HAP-1 (cell line): ENCODE data around the gene ECD.
"Not testable (repeated sequence)": the region's sequence is repeated elsewhere in the genome, so short reads cannot be mapped to it uniquely, and the experiment has no call there.

Source experiments
- DNase-seq, 2 experiments: peaks; one replicate each; pipeline ENCODE4 v3.0.0-alpha.2; 2016 to 2020; ENCODE audit warnings: low spot score in 2 of 2
- H3K27me3 ChIP-seq: fragments of 250-450 bp; sonication (Bioruptor Pico); 2 replicates; pipeline ENCODE4 v1.5.1; 2020; ENCODE audit warnings: low read depth, mild to moderate bottlenecking, moderate library complexity
- H3K36me3 ChIP-seq: fragments of 250-450 bp; sonication (Bioruptor Pico); replicated peaks from 2 replicates; pipeline ENCODE4 v1.5.1; 2020; ENCODE audit warnings: mild to moderate bottlenecking
- H3K4me1 ChIP-seq: fragments of 250-450 bp; sonication (Bioruptor Pico); 2 replicates; pipeline ENCODE4 v1.5.1; 2020; ENCODE audit warnings: mild to moderate bottlenecking
- H3K4me3 ChIP-seq: fragments of 250-450 bp; sonication (Bioruptor Pico); 2 replicates; pipeline ENCODE4 v1.5.1; 2020; ENCODE audit warnings: mild to moderate bottlenecking, moderate library complexity
- H3K9me3 ChIP-seq: fragments of 250-450 bp; sonication (Bioruptor Pico); 2 replicates; pipeline ENCODE4 v1.5.1; 2020; ENCODE audit warnings: mild to moderate bottlenecking, moderate library complexity
- in situ Hi-C: fragments of 300-500 bp; cut with MboI; formaldehyde crosslinking; loops from 3 replicates; pipeline ENCODE4 v1.14.3; 2020; ENCODE audit warnings: low sequenced_read_pairs, inconsistent platforms, mixed read lengths

The ECD gene

GRCh38 chr10:73139251-73139650 lies 28.6 kb downstream of the ECD start:
- H3K4me1 ChIP-seq: peaks cover 3% of the 10 kb centered on the region; the same call in 1 of the 2 replicates
- no peaks in the 10 kb centered on the region for H3K9me3 ChIP-seq
- H3K27me3 ChIP-seq: no peaks in the 10 kb centered on the region
- in situ Hi-C loops: no loop called here
- no peak overlapping the region for H3K4me3 ChIP-seq
- peaks cover 57% of the 10 kb centered on the region for H3K36me3 ChIP-seq
- DNase-seq: no peak

GRCh38 chr10:73136627-73137026 lies 31.2 kb downstream of the ECD start:
- in situ Hi-C loops: no loop called here

GRCh38 chr10:73134727-73135126 lies 33.1 kb downstream of the ECD start:
- DNase-seq: no peak
- no peaks in the 10 kb centered on the region for H3K27me3 ChIP-seq
- H3K4me3 ChIP-seq: no peak overlapping the region
- in situ Hi-C loops: no loop called here
- H3K4me1 ChIP-seq: peaks cover 4% of the 10 kb centered on the region
- peaks cover 61% of the 10 kb centered on the region for H3K36me3 ChIP-seq
- no peaks in the 10 kb centered on the region for H3K9me3 ChIP-seq

More at GRCh38 chr10:73136627-73137026, 31.2 kb downstream of the ECD start:
- H3K4me3 ChIP-seq: no peak overlapping the region
- no peak for DNase-seq
- peaks cover 5% of the 10 kb centered on the region for H3K4me1 ChIP-seq
- peaks cover 55% of the 10 kb centered on the region for H3K36me3 ChIP-seq
- no peaks in the 10 kb centered on the region for H3K9me3 ChIP-seq
- no peaks in the 10 kb centered on the region for H3K27me3 ChIP-seq

GRCh38 chr10:73131913-73132686 lies 35.7 kb downstream of the ECD start:
- in situ Hi-C loops: no loop called here
- no peak overlapping the region for H3K4me3 ChIP-seq
- no peaks in the 10 kb centered on the region for H3K9me3 ChIP-seq
- no peaks in the 10 kb centered on the region for H3K27me3 ChIP-seq
- H3K36me3 ChIP-seq: peaks cover 51% of the 10 kb centered on the region
- DNase-seq: no peak
- peaks cover 4% of the 10 kb centered on the region for H3K4me1 ChIP-seq

- Histone ChIP-seq H3K36me3 (peaks cover 48% of the 10 kb centered on the region), H3K27me3 (no peaks in the 10 kb centered on the region), H3K4me3 (no peak overlapping the region), H3K9me3 (no peaks in the 10 kb centered on the region), H3K4me1 (peaks cover 4% of the 10 kb centered on the region)
- DNase-seq: no peak
- in situ Hi-C loops: no loop called here
Measured at GRCh38 chr10:73131301-73131700, 36.5 kb downstream of the ECD start.

- peaks cover 21% of the 10 kb centered on the region for H3K36me3 ChIP-seq
Measured at GRCh38 chr10:73126343-73126742, 41.5 kb downstream of the ECD start.

GRCh38 chr10:73119952-73120351 lies 47.9 kb downstream of the ECD start:
- in situ Hi-C loops: no loop called here
- Histone ChIP-seq H3K4me3 (no peak overlapping the region), H3K9me3 (no peaks in the 10 kb centered on the region), H3K27me3 (no peaks in the 10 kb centered on the region), H3K4me1 (peaks cover 12% of the 10 kb centered on the region), H3K36me3 (peaks cover 6% of the 10 kb centered on the region)
- DNase-seq: no peak

More at GRCh38 chr10:73126343-73126742, 41.5 kb downstream of the ECD start:
- no peak for DNase-seq
- Histone ChIP-seq H3K9me3 (no peaks in the 10 kb centered on the region), H3K4me1 (no peaks in the 10 kb centered on the region), H3K4me3 (no peak overlapping the region), H3K27me3 (no peaks in the 10 kb centered on the region)
- in situ Hi-C loops: no loop called here

- no peak for DNase-seq
- in situ Hi-C loops: no loop called here
- Histone ChIP-seq H3K4me3 (no peak overlapping the region), H3K27me3 (no peaks in the 10 kb centered on the region), H3K4me1 (peaks cover 12% of the 10 kb centered on the region), H3K9me3 (no peaks in the 10 kb centered on the region), H3K36me3 (peaks cover under 1% of the 10 kb centered on the region)
Measured at GRCh38 chr10:73119457-73119856, 48.4 kb downstream of the ECD start.

- Histone ChIP-seq H3K27me3 (no peaks in the 10 kb centered on the region), H3K4me1 (peaks cover 12% of the 10 kb centered on the region), H3K4me3 (no peak overlapping the region), H3K36me3 (no peaks in the 10 kb centered on the region), H3K9me3 (no peaks in the 10 kb centered on the region)
- in situ Hi-C loops: no loop called here
- DNase-seq: peak; percentile 62 to 66
Measured at GRCh38 chr10:73117976-73118743, 49.6 kb downstream of the ECD start.

GRCh38 chr10:73116017-73116416 lies 51.8 kb downstream of the ECD start:
- no peaks in the 10 kb centered on the region for H3K27me3 ChIP-seq
- H3K36me3 ChIP-seq: no peaks in the 10 kb centered on the region
- H3K4me3 ChIP-seq: no peak overlapping the region
- DNase-seq: no peak
- no peaks in the 10 kb centered on the region for H3K9me3 ChIP-seq
- in situ Hi-C loops: no loop called here
- peaks cover 12% of the 10 kb centered on the region for H3K4me1 ChIP-seq

- Histone ChIP-seq H3K27me3 (no peaks in the 10 kb centered on the region), H3K4me3 (no peak overlapping the region), H3K9me3 (no peaks in the 10 kb centered on the region; the same call in 1 of the 2 replicates), H3K36me3 (no peaks in the 10 kb centered on the region), H3K4me1 (peaks cover 9% of the 10 kb centered on the region)
- in situ Hi-C loops: no loop called here
- no peak for DNase-seq
Measured at GRCh38 chr10:73113551-73113950, 54.3 kb downstream of the ECD start.

- DNase-seq, in situ Hi-C loops, H3K9me3 ChIP-seq: not testable (repeated sequence)
Measured at GRCh38 chr10:73112032-73112431, 55.8 kb downstream of the ECD start.

GRCh38 chr10:73110345-73110849 lies 57.4 kb downstream of the ECD start, which contains the start of gene NUDT13:
Gene NUDT13, plus strand, starts transcription at chr10:73110455. Its CDS starts 3,911 bp downstream, at chr10:73114366.
- H3K4me1 ChIP-seq: peaks cover 6% of the 10 kb centered on the region; the same call in 1 of the 2 replicates
- H3K36me3 ChIP-seq: no peaks in the 10 kb centered on the region
- H3K9me3 ChIP-seq: no peaks in the 10 kb centered on the region; the same call in 1 of the 2 replicates
- peak; percentile 58 to 71 for DNase-seq
- peak within 1 kb of the TSS; percentile 29 for H3K4me3 ChIP-seq
- in situ Hi-C loops: no loop called here
- H3K27me3 ChIP-seq: no peaks in the 10 kb centered on the region

More at GRCh38 chr10:73112032-73112431, 55.8 kb downstream of the ECD start:
- H3K36me3 ChIP-seq, H3K4me1 ChIP-seq, H3K4me3 ChIP-seq, H3K27me3 ChIP-seq: not testable (repeated sequence)

GRCh38 chr10:73109248-73109652 lies 58.6 kb downstream of the ECD start:
- H3K4me3 ChIP-seq, DNase-seq, H3K36me3 ChIP-seq, in situ Hi-C loops, H3K4me1 ChIP-seq, H3K27me3 ChIP-seq, H3K9me3 ChIP-seq: not testable (repeated sequence)
